Activated effector memory CD4-positive, alpha-beta T cell treated with Interleukin-2 at 50 U/mL for 16 hours (primary cell): ENCODE data around the gene RMI2.

Experiments
- DNase-seq: peaks from one replicate; pipeline ENCODE4 v3.0.0-alpha.2; 2020

RMI2 gene

DNA sequence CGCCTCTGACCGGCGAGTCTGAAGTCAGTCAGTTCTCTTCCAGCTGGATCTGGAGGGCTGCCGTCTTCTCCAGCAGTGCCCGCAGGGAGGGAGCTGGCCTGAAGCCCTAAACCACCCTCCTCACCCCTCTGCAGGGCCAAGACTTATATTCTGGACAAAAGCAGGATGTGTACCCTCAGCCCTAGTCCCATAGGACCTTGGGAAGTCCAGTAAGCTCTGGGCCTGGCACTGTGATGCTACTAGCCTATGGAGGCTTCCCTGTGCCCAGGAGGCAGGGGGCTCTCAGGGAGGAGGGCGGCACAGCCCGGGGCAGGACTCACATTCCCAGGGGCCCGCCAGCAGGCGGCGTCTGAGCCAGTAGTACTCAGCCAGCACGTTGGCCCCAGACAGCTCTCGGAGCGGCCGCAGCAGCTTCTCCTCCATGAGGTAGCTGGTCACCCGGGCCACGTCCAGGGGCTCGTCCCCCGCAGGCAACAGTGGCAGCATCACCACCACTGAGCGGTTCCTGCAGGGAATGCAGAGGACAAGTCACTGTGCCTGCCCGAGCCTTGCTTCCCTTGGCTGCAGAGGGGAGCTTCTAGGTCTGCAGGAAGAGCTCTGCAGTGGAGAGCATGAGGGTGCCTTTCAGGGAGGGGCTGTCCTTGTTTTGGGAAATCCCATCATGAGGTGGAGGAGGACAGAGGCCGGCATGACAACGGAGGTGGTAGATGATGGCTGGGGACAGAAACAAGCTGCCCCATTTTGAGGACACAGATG lies 41.7 kb downstream of the RMI2 start:
- no peak for DNase-seq

DNA sequence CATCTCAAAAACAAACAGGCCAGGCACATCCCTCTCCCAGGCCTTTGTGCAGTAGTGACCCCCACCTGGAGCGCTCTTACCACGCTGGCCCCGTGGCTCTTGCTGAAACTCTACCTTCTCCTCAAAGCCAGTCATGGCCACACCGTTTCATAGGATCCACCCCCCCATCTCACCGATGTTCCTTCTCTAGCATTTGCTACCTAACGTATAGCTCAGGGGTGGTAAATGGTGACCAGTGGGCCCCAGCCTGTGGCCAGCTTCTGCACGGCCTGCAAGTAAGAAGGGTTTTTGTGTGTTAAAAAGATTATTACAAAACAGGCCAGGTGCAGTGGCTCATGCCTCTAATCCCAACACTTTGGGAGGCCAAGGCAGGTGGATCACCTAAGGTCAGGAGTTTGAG lies 43.8 kb downstream of the RMI2 start:
- no peak for DNase-seq

DNA sequence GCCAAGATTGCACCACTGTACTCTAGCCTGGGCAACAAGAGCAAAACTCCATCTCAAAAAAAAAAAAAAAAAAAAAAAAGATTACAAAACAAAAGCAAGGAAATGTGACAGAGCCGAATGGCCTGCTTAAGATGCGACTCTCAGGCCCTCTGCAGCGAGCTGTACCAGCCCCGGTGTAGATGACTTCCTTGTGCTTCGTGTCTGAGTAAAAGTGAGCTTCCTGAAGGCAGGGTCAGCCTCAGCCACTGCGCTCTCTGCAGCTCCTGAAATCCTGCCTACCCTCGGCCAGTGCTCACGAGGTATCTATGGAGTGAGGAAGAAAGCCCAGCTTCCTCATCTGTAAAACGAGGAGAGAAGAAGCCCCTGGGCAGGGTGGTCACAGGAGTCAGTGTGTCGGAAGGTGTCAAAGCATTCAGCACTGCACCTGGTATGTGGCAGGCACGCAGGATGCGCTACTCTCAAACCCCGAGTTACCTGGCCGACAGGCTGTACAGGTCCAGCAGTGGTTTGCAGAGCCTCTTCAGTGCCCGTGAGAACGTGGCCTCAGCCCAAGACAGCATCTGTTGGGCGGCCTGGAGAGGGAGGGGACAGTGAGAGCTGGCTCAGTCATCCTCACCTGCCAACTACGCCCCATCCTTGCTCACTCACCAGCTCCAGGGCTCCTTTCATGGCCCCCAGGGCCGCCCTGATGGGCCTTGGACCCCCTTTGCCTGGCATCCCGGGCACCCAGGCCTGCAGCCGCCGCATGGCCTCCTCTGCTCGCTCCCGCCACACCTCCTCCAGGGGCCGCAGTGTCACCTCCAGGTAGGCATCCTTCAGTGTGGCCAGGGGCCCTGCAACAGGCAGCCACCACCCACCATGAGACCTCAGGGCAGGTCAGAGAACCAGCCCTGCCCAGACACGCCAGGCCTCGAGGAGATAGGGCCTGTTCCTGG lies 44.6 kb downstream of the RMI2 start:
- DNase-seq = no peak

DNA sequence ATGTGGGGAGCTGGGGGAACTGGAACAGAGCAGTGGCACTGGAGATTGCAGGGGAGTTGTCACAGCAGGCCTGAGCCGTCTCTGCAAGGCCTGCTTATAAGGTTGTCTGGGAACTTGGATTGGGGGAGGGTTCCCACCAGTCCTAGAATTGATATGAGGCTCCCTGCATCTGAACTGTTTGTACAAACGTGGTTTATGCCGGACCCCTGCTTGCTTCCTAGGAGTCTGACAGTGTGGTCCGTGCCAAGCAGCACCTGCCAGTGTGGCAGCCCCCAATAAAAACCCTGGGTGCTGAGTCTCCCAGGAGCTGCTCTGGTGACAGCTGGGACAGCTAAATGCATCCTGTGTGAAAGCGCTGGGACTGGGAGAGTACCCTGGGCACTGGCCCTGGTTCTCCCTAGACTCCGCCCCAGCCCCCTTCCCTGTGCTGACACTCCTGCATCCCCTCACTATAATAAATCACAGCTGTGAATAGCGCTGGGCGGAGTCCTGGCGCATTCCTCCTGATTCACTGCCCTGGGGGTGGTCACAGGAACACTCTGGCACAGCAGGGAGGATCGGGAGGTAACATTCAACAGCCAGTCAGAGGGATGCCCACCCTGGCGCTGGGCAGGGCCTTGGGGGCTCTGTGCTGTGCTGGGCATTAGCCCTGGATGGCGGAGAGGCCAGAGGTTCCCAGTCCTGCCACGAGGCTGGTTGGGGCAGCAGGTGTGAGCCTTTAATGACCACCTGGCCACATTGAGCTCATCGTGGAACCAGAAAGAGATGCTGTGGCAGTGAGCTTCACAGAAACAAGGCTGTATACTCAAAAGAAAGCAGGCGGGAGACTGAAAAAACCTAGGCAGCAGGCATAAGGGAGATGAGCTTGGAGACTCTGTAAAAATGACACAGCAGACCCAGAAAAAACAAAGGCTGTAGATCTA lies 45.6 kb downstream of the RMI2 start:
- DNase-seq = no peak

DNA sequence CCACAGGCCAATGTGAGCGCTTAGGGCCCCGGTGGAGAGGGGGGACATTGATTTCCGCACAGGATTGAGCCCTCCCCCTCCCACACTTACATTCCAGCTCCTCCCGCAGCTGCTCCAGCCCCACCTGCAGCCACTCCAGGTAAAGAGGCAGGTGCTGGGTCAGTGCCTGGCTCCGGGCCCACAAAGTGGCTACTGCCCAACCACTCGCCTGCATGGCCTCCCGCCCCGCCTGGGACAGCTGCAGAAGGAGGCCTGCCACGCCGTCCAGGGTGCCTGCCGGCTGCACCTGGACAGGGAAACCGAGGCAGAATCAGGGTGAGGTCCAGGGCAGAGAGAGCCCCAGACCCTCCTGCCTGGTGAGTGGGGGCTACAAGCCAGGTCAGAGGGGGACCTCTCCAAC lies 46.3 kb downstream of the RMI2 start:
- no peak for DNase-seq

DNA sequence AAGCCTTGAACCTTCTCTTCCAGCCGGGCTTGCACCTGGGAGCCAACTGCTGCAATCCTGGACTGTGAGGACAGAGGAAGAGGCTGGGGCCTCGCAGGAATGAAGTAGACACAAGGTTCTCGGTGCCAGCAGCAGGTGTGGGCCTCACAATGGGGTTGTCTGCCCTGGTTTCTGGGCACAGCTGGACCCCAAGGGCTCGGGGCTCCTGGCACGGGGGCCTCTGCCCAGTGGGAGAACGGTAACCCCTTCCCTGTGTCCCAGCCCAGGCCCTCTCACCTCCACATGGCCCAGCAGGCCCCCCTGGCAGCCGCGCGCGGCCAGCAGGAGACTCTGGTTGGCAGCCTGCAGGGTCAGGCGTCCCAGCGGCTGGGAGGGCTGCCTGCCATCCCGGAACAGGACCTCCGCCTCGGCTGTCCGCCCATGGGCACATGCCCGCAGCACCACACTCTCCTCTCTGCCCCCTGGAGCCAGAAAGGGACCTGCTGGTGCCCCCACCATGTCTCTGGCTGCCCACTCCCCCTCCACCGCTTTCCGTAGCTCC lies 46.9 kb downstream of the RMI2 start:
- no peak for DNase-seq

DNA sequence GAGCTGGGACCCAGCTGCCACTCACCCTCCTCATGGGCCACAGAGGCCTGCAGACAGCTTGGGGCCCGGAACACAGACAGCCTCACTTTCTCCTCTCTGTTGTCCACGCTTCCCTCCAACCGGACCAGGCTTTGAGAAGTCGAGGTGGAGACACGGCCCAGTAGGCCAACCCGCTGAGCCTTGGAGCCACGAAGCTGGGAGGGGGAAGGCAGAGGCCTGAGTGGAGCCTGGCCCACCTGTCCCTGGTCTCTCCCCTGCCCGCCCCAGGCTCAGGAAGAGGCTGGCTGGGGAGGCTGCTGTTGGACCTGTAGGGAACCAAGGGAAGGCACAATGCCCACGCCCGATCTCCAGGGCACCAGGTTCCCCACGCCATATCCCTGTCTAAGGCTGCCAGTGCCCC lies 48.1 kb downstream of the RMI2 start:
- DNase-seq = no peak

DNA sequence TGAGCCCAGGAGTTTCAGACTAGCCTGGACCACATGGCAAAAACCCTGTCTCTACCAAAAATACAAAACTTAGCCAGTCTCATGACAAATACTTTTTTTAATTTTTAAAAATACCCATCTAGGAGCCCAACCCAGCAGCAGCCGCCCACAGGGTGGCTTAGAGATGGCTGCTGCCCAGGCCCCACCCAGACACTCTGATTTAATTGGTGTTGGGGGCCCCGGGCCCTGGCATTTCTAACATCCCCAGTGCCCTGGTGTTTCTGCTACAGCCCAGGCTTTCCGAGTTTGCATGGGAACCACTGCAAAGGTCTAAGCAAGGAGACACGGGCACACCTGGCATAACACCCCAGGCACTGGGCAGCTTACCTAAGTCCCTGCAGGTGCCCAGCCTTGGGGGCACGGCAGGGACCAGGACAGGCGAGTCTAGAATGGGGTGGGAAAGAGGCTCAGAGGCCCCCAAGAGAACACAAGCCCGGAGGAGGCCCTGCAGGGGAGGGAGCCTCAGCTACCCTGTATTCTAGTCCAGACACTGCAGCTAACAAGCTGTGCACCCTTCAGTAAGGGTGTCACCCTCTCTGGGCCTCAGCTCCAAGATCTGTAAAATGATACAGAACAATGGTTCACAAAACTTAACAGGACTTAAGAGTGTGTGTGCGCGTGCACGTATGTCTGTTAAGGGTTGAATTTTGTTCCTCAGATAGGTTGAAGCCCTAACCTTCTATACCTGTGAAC lies 48.8 kb downstream of the RMI2 start:
- no peak for DNase-seq

DNA sequence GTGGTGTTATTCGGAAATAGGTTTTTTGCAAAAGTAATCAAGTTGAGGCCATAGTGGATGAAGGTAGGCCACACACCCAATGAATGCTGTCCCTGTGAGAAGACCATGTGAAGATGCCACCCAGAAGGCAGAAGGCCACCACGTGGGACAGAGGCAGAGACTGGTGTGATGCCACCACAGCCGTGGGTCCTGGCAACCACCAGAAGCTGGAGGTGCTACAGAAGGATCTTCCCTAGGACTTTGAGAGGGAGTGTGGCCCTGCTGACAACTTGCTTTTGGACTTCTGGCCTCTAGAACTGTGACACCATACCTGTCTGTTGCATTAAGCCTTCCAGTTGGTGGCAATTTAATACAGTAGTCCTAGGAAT lies 49.3 kb downstream of the RMI2 start:
- DNase-seq = no peak

DNA sequence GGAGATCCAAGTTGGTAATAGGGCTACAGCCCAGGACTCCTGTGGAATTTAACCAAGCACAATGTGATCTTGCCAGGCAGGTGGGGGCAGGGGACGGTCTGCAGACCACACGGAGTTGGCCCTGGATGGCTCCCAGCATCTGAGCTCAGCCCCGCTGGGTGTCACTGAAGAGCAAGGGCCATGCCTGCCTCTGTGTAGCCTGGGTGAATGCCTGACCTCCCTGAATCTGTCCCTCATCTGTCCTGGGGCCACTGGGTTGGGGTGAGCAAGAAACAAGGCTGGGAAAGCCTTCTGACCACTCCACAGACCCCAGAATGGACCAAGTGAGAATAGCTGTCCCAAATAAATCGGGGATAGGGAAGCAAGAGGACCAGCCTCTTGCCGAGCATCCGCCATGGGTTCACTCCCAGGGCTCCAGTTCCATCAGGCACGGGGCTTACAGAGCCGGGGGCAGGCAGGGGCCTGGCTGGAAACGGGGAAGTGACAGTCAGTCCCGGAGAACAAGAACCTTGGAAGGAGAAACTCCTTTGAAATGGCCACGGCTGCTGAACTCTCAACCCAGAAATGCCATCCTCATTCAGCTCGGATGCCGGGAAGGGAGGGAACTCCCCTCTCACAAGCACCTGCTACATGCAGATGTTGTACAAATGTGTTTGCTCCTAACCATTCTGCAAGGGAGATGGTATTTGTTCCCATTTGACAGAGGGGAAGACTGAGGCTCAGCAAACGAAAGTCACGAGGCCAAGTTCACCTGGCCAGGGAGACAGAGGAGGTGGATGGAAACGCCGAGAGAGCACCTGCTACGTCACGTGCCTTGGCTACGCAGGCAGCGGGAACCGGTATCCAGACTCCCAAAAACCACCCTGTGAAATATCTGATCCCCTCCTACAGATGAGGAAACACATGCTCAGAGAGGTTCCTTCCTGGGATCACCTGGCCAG lies 50.0 kb downstream of the RMI2 start:
- no peak for DNase-seq

DNA sequence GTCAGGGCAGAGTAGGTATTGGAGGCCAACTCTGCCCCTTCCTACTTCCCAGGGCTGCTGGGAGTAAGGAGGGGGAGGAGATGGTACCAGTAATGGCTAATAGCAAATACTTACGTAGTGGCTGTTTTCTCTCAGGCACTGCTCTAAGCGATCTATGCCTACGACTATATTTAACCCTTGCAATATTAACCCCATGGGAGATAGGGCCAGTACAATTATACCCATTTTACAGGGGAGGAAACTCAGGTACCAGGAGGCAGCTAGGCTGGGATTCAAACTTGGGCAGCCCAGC lies 50.6 kb downstream of the RMI2 start:
- no peak for DNase-seq

DNA sequence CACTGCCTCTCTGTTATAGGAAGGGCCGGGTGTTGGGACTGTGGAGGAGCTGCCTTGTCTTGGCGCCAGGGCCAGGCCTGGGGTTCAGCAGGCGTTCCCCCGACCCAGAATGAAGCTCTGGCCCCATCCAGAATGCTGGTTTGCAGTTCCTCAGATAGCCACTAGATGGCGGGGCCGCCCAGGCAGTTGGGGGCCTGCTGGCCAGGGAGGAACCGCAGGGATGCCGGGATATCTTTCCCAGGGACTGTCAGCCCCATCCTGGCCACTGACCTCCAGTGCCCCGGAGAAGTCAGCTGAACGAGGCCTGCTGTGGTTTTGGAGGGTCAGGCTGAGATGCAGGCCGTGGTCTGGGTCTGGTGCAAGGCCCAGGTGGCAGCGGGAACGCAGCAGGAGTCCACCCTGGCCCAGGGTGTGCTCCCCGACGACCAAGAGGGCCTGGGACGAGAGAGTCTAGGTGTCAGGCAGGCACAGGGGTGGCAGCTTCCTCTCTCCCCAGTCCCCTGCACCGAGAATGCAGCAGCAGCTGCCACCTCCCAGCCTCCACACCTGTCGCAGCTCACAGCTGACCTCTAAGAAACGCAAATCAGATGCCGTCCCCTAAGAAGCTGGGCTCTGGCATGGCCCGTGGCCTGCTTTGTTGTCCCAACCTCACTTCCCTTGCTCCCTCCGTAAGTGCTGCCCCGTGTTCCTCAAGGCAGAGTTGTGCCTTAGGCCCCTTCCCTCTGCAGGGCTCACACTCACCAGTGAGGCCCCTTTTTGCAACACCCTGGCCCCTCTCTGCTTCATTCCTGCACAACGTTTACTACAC lies 51.2 kb downstream of the RMI2 start:
- peak; percentile 43 for DNase-seq

DNA sequence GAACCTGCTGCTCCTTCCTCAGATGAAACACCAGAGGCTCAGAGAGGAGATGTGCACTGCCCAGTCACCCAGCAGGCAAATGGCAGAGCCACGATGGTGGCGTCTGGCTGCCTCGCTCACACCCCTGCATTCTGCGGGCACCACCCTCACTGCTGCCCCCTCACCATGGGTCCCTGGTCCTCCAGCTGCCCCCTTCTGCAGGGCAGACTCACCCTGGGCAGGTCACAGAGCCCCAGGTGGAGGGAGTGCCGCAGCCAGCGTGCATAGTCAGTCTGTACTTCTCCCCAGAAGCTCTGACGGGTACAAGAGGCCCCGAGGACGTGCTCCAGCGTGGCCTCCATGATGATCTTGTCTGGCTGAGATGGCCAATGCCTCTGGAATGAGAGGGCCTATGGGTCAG lies 52.9 kb downstream of the RMI2 start:
- no peak for DNase-seq

DNA sequence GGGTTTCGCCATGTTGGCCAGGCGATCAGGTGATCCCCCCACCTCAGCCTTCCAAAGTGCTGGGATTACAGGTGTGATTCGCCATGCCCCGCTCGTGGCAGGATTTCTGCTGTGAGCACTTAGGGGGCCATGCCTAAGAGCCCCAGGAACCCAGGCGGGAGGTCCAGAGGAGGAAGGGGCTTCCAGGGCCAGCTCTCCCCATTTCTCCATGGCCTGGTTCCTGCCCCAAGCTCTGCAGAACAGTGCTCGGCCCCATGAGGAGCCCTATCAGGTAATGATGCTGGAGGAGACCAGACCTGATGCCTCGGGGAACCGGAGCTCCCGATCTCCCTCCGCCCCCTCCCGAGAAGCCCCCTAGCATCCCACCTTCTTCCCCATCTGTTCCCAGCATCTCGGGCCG lies 53.6 kb downstream of the RMI2 start:
- no peak for DNase-seq

DNA sequence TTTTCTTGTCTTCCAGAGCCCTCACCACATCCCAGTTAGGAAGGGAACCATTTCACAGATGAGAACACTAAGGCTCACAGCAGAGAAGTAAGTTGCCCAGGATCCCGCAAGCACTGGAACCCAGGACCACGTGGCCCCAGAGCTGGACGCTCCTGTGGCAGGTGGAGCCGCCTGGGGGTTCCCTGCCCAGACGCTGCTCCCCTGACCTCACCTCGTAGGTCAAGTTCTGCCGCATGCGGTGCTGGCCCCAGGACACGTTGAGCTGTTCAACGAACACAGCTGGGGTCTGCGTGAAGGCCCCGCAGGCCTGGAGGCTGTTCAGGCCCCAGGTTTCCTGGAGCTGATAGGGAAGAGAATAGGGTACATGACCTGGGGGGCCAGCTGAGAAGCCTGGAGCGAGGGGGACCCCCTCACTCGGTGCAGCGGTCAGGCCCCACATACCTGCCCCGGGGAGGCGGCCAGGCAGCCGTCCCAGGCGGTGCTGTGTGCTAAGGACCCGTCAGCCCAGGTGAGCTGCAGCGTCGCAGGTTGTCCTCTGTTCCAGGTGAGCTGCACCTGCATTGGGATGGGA lies 54.1 kb downstream of the RMI2 start:
- DNase-seq = no peak

DNA sequence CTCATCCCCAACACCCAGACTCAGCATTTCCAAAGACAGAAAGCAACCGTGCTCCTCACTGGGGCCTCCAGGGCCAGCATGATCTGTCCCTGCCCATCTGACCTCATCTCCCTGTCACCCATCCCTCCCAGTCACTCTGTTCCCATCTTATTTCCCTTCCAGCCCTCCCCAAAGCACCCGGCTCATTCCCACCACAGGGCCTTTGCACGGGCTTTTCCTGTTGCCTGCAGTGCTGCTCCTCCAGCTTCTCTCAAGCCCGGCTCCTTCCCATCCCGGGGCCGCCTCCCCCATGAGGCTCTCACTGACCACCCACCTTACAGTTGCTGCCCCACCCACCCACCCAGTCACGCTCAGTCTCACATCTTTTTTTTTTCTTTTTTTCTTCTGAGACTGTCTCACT lies 54.8 kb downstream of the RMI2 start:
- no peak for DNase-seq
